Kasumi-1 (cell line): Measurements from ENCODE around the gene ARHGAP44.

ENCODE experiments used
- DNase-seq, 2 experiments: peaks; one replicate each; lab custom pipeline; 2025; lab: John Stamatoyannopoulos, UW

The ARHGAP44 gene

DNA sequence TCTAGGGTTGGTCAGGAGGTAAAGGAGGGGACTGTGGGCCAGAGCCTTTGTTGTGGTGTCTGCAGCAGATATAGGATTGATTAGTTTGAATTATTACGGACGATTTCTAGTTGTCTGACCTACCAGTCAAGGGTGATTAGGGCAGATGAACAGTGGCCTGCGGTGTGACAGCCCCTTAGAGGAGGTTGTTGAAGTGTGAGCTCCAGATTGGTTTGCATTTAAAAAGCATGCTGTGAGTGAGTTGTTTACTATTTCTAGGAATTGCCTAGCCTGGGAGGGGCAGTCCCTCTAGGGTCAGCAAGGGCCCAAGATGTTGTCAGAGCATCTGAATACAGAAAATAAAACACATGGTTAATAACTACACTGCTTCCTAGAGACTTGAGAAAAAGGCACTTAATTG lies 108.8 kb downstream of the ARHGAP44 start:
- no peak for DNase-seq

DNA sequence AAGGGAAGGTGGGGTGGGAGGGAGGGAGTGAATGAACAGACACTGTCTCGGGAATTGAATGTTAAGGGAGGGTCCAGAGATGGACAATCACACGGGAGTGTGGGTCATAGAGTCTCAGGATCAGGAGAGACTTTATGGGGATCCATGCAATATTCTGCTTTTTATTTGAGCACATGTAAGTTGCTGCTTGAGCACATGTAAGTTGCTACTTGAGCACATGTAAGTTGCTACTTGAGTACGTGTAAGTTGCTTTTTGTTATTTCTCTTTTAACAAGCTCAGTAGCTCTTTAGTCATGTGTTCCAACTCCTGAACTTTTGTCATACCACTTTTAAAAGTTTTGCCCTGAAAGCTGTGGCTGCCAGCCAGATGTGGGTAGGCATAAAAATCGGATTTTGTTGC lies 110.3 kb downstream of the ARHGAP44 start:
- no peak for DNase-seq

DNA sequence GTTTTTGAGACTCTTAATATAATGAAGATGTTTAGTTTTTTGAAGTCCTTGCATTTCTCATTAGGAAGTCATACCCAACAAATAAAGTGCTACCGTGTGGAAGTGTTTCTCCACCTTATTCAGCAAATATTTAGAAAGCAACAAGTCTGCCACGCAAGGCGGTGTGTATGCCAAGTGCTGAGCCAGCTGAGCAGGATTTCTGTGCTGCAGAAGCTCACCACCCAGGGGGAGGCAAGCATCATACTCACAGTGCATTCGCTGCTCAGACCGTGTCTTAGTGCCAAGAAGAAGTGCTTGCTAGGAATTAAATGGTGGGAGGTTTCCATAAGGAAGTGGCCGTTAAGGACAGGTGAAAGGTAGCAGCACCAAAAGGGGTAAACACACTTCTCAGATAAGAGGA lies 111.2 kb downstream of the ARHGAP44 start:
- no peak for DNase-seq

DNA sequence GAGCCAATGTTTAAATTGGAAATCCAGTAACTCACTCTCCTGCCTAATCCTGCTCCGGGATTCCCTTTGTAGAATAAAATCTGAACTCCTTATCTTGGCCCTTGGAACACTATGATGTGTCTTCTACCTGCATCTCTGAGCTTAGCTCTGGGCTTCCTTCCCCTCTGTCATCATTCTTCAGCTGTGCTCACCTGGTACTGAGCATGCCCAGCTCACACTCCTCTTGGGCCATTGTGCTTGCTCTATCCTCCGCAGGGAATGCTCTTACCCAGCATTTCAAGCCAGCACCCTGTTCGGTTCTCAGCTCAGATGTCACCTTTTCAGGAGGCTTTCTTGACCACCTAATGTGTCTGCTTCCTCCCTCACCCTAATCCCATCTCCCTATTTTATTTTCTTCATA lies 112.7 kb downstream of the ARHGAP44 start:
- no peak for DNase-seq

DNA sequence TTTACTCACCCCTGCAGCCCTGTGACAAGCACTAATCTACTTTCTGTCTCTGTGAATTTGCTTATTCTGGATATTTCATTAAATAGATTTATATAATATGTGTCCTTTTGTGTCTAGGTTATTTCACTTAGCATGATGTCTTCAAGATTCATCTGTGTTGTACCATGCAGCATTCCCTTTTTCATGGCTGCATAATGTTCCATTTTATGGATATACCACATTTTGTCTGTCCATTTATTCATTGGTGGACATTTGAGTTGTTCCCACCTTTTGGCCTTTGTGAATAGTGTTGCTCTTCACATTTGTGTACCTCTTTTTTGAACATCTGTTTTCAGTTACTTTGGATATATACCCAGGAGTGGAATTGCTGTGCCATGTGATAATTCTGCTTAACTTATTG lies 118.2 kb downstream of the ARHGAP44 start:
- DNase-seq: no peak

DNA sequence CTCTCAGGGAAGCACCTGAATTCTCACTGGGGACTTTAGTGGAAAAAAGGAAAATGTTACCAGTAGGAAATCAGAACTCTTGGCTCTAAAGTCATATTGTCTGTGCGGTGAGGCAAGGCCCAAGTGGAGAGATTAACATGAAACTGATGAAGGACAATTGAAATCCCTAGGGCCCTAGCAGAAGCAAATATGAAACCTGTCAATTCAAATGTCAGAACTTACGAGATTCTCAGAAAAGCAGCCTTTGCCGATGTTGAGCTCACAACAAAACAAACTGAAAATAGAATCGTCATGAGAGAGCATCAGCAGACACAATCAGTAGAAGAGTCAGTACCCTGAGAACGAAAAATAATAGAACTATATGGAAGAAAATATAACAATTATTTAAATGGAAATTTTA lies 119.7 kb downstream of the ARHGAP44 start:
- DNase-seq: no peak

DNA sequence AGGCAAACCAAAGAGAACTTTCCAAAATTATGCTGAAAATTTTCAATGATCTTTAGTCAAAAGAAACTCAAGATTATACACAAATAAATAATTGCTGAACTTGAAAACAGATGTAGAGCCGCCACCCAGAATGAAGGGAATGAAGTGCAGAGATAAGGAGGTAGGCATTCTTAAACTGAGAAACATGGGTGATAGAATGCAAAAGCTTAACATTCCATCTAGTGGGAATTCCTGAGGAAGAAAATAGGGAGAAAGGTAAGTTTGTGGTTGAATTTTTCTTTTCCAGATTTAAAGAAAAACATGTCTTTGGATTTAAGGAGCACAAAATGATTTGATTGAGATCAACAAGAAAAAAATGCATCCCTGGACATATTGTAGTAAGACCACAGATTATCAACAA lies 120.2 kb downstream of the ARHGAP44 start:
- DNase-seq: no peak

DNA sequence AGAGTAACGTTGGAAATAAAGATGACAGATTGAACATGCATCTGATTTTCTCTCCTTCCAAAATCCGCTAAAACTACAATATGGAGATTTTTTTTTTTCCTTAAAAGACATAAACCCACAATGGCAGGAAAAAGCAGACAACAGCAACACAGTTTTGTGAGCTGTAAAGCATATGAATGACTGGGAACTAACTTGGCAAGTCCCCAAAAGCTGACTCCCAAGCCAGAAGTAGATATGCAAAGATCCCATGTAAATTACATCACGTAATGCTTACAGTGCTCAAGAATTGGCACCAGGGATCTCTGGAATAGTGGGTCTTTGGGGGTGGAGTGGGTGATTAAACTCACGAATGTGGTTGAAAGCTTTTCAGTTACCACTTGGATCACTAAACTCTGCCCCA lies 121.9 kb downstream of the ARHGAP44 start:
- DNase-seq: no peak

DNA sequence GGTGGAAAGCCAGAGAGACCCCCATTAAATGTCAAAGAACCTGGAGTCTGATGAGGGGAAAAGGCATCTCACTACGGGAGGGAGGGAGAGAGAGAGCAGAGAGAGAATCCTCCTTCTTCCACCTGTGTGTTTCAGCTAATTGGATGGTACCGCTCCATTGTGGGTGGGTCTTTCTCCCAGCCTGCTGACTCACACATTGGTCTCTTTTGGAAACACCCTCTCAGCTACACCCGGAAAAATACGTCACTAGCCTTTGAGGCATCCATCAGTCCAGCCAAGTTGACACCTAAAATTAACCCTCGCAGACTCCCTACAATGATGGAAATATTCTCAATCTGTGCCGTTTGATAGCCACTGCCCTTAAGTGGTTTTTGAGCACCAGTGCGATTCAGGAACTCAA lies 128.1 kb downstream of the ARHGAP44 start:
- DNase-seq: no peak

DNA sequence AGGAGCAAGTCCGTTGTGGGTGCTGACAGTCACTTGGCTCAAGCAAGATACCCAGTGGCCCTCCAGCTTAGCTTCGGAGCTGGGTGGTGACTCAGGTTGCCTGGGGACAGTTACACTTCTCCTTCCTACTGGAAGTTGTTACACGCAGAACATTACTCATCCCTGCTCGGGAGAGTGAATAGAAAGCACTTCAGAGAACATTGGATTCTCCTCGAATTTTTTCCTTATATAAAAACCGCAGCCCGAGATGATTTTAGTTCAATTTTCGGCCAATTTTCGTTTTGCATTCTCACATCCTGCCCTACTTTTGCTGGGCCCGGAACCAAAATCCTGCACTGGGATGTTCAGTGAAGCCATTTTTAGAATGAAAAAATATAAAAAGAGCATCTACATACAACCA lies 128.8 kb downstream of the ARHGAP44 start:
- DNase-seq: no peak

DNA sequence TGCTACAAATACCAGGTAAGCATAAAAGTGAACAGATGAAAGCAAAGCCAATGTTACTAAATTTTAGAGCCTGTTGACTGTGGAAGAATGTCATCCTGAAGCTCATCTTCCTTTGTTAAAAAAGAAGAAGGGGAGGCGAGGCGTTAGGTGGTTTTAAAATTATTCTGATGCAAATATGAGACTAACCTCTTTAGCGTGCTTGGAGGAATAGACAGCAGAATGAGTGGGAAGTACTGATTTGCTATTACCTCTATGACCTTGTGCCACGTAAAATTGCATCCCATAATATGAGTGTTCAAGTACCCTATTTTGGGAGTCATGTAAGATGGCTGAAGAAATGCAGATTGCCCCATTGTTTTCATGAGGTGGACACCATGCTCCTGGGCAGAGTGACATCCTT lies 132.8 kb downstream of the ARHGAP44 start:
- DNase-seq: no peak

DNA sequence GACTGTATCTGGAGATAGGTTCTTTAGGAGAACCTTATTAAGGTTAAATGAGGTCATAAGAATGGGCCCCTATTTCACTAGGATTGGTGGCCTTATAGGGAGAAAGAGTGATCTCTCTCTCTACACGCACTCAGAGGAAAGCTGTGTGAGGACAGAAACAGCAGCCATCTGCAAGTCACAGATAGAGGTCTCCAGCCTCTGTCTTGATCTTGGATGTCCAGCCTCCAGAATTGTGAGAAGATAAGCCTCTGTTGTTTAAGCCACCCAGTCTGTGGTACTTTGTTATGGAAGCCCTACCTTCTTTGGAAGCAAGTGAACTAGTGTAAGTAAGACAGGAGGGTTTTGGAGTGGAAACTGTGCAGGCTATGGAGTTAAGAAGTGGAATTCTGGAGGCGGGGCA lies 135.3 kb downstream of the ARHGAP44 start:
- DNase-seq: no peak

DNA sequence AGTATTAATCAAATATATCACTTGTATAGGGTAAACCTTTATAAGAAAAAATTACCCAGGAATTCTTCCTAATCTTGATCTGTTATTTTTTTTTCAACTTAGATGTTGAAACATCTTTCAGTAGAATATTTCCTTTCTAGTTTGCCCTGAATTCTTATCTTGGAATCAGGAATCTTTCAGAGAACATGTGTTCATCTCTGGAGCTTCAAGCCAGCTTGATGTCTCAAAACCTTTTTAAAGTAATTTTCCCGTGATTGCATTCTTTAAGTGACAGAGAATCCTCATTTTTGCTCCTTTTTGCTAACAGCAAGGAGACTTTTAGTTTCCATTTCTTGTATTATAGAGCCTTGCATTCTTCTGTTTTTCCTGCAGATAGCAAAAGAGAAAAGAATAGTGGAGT lies 137.7 kb downstream of the ARHGAP44 start:
- DNase-seq: no peak

DNA sequence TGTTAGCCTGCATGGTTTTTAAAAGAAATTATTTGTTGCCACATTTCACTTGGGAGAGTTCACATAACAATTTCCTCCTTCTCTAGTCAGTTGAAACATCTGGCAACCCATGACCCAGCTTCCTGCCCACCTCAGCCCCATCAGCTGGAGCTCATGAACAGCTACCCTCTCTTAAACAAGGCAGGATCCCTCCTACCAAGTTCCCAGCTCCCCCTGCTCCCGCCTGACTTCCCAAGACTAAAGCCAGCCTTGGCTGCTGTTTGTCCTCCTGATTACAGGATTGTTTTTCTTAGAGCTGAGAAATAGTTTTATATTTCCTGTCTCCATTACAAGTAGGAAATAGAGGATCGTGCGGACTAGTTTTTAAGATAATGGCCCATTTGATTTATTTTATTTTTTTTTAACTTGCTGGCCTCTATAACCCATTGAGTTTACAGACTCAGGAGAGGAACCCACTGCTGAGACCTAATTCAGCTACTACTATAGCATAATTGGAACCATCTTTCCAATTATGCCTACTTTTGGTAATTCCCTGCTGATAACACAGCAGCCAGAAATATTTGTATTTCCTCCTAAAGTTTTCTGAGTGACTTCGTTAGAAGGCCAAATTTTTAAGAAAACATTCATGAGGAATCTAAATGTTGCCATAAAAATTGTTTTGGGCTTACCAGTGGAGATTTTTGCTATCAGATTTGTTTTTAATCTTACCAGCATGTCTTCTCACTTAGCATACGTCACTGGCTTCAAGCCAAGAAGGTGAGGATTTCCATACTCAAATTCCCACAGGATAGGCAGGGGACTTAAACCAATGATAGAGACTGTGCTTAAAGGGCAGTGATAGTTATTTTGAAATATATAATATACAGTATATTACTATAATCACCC lies 138.5 kb downstream of the ARHGAP44 start:
- no peak for DNase-seq

DNA sequence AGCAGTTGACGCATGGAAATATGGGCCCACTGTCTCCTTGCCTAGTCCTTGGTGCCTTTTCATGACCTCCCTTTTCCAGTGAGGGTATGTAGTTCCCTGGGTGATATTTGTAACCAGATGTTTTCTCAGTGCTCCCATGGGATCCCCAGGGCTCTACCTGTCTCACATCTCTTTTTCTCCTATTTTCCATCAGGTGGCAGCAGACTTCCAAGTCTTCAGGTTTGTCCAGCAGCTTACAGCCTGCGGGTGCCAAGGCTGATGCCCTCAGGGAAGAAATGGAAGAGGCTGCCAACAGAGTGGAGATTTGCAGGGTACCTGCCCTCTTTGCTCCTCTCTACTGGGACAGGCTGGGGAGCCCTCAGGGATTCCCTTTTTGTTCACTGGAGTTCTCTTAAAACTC lies 139.4 kb downstream of the ARHGAP44 start:
- no peak for DNase-seq

DNA sequence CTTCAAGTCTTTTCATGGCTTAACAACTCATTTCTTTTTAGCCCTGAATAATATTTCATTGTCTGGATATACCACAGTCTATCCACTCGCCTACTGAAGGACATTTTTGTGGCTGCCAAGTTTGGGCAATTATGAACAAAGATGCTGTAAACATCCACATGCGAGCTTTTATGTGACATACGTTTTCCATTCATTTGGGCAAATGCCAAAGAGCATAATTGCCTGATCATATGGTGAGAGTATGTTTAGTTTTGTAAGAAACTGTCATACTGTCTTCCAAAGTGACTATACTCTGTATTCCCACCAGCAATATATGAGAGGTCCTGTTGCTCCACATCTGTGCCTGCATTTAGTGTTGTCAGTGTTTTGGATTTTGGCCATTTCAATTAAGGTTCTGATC lies 147.2 kb downstream of the ARHGAP44 start:
- no peak for DNase-seq

DNA sequence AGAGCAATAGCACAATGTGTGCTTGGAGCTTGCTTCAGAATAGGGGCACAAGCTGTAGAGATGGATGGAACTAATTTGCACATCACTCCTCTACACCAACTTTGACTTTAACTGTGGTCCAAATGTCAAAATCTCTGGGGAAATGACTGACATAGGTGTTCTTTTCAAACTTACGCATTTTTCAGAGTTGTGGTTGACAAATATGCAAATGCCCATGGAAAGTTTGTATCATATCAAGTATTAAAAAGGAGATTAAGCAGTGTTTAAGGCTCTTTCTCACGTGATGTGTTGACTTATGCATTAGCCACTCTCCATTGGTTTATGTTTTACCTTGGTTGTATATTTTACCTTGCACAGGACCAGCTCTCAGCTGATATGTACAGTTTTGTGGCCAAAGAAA lies 151.4 kb downstream of the ARHGAP44 start:
- DNase-seq: no peak

DNA sequence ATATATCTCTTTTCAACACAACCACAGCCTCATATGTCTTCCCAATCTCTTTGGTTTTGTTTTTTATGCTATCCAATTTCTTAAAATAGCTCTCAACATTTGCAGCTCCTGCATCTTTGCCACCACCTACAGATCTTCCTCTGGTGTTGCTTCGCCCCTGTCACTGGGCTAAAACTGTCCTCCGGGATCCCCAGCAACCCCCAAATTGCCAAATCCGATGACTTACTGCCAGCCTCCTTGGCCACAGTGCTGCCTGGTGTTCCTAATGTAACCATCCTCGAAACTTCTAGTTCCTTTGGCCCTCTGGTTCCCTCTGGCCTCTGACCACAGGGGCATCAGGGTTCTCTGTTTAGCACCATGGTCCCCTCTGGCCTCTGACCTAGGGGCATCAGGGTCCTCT lies 157.7 kb downstream of the ARHGAP44 start:
- no peak for DNase-seq

DNA sequence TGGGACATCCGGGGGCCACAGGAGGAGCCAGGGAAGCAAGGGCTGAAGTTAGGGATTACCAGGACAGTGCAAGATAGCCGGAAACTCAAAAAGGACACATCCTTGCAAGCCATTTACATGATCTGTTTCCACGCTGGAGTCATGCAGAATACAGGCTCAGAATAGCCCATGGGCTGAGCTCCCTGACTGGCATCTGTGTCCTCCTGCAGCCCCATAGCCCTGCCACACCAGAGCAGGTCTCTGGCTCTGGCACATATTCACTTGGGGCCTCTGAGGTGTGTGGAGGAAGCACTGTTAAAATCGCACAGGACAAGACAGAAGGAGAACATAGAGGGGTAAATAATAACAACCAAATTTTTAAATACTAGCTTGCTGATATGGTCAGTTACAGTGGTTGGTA lies 162.7 kb downstream of the ARHGAP44 start:
- DNase-seq: no peak

DNA sequence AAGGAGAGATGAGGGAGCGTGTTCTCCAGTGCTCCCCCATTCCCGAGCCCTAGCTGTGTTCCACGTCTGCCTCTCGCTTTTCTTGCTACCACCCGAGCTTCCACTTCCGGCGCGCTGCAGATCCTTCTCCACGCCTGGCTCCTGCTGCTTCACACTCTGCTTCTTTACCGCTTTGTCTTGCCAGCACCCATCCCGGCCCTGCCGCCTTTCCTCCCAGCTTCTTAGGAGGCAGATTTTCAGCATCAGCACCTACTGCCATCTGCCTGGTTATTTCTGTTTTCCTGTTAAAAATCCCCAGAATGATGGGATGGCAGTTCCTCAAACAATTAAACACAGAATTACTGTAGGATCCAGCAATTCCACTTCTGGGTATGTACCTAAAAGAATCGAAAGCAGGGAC lies 163.9 kb downstream of the ARHGAP44 start:
- DNase-seq: no peak

DNA sequence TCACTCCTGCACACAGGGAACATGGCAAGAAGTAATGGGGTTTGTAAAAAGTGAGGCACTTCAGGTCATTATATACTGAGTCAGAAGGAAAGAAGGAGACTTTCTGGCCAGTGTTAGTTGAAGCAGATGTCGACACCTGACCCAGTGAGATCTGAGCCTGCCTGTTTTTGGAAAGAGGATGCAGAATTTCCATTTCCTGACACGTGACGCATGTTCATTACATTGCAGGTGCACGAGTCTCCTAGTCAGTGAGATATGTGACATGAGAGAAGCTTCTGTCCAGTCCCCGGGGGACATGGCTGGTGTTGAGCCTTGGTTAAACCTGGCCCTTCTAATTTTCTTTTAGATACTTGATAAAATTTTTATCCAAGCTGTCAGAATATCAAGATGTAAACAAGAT lies 166.2 kb downstream of the ARHGAP44 start:
- no peak for DNase-seq

DNA sequence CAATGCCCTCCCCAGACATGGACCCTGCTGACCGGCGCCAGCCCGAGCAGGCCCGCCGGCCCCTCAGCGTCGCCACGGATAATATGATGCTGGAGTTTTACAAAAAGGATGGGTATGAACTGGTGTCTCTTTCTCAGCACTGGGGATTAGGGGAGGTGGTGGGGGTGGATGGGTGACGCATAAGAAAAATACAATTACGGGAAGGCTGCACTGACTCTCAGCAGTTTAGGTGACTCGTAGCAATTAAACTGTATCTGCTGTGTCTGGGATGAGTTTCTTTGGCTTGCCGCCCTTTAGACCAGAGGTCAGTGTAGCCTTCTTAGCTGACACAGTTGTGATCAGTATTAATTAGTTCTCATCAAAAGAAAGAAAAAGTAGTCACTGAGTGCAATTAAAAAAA lies 169.5 kb downstream of the ARHGAP44 start:
- no peak for DNase-seq

DNA sequence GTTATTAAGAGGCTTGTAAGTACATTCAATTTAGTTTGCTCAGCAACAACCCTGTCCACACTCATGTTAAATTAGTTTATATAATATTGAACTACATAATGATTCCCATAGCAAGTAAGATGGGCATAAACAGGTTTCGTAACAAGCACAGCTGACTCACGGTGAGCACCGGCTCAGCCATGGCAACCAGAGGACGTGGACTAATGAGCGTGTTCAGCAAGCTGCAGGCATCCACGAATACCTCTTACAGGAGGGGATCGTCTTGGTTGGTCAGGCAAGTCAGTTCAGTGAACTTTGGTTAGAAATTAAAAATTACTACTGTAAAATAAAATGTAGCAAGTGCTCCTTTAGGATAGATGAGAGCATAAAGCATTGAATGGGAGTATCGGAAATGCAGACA lies 170.1 kb downstream of the ARHGAP44 start:
- DNase-seq: no peak

DNA sequence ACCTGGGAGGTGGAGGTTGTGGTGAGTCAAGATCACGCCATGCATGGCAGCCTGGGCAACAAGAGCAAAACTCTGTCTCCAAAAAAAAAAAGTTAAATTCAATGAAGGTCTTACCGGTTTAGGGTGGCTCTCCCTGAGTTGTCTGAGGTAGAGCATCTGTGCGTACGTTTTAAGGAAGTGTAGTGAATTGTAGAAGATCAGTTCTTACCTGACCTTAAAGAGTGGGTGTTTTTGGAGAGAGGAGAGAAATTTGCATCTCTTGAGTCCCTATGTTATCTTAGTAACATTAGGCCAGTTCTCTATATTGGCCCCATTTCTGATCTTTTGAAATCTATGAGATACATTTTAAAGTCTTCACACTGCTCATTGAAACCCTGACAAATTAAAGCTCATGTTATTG lies 172.4 kb downstream of the ARHGAP44 start:
- no peak for DNase-seq
